B cell (primary cell): ENCODE results near the gene GABRG3. TPM values are rescaled to one million over a fixed set of nuclear protein-coding genes. Genes with fewer than 3 reads are reported as not detected.

Experiments used
- ATAC-seq: fragments of 200-7000 bp; cut with Tn5 transposase; one replicate; pipeline ENCODE4 v1.10.0; 2021; ENCODE audit warnings: low read depth, mild to moderate bottlenecking, moderate number of reproducible peaks, moderate library complexity
- CTCF ChIA-PET: fragments of 350-600 bp; sonication (Branson Sonifier 250); formaldehyde crosslinking; loops from one replicate; lab custom pipeline; 2021; ENCODE audit warnings: antibody characterized with exemption, inconsistent platforms; lab: Charles Lee
- POLR2A ChIA-PET: fragments of 350-600 bp; sonication (Branson Sonifier 250); formaldehyde crosslinking; loops from one replicate; lab custom pipeline; 2021; ENCODE audit warnings: antibody characterized with exemption; lab: Charles Lee
- DNase-seq: peaks from one replicate; pipeline ENCODE4 v3.0.0; 2013
- H2AFZ ChIP-seq: 2 replicates; pipeline ENCODE4 v1.6.1; 2012; ENCODE audit warnings: mild to moderate bottlenecking, low read depth, low read length; ENCODE audit not compliant: insufficient read depth, poor library complexity, severe bottlenecking
- H3K27ac ChIP-seq, 2 donors: 1 replicate in 1 of 2; 2 replicates in 1 of 2; pipeline ENCODE4 v1.5.1; 2012 to 2013; ENCODE audit warnings: low read length in 2 of 2, mild to moderate bottlenecking in 2 of 2, moderate library complexity in 1 of 2
- H3K27me3 ChIP-seq, 4 experiments: fragments of 200-600 bp in 1 of 4; sonication (generic) in 1 of 4; replicated peaks in 1 of 4; 1 replicate in 2 of 4; 2 replicates in 2 of 4; pipeline versions ENCODE4 v1.6.1 to v1.7.0; 2013 to 2016; ENCODE audit warnings: low read length in 3 of 4, mild to moderate bottlenecking in 2 of 4, mixed read lengths in 1 of 4, moderate library complexity in 1 of 4; ENCODE audit not compliant: insufficient read depth in 4 of 4, control insufficient read depth in 3 of 4; ENCODE audit errors: control extremely low read depth in 1 of 4
- H3K36me3 ChIP-seq, 2 experiments: replicated peaks in 1 of 2; 1 replicate in 1 of 2; 2 replicates in 1 of 2; pipeline versions ENCODE4 v1.6.1 to v1.7.1; 2013; ENCODE audit warnings: low read length in 1 of 2; ENCODE audit not compliant: insufficient read depth in 2 of 2, control insufficient read depth in 1 of 2; ENCODE audit errors: control extremely low read depth in 1 of 2, extremely low read depth in 1 of 2
- H3K4me1 ChIP-seq, 2 donors: fragments of 200-600 bp in 1 of 2; sonication (generic) in 1 of 2; 1 replicate in 1 of 2; 2 replicates in 1 of 2; pipeline versions ENCODE4 v1.5.1 to v1.6.1; 2013 to 2017; ENCODE audit warnings: low read length in 2 of 2; ENCODE audit not compliant: control insufficient read depth in 2 of 2, insufficient read depth in 2 of 2
- H3K4me2 ChIP-seq: replicated peaks from 2 replicates; pipeline ENCODE3; 2012; ENCODE audit warnings: mild to moderate bottlenecking, low read depth, low read length; ENCODE audit not compliant: poor library complexity, severe bottlenecking
- H3K4me3 ChIP-seq, 5 experiments: fragments of 200-600 bp in 1 of 5; sonication (generic) in 1 of 5; 1 replicate in 3 of 5; 2 replicates in 2 of 5; pipeline versions ENCODE4 v1.5.1 to v1.7.0; 2011 to 2016; ENCODE audit warnings: low read length in 4 of 5, mild to moderate bottlenecking in 4 of 5, low read depth in 2 of 5, control low read depth in 1 of 5, moderate library complexity in 1 of 5; ENCODE audit not compliant: insufficient read depth in 1 of 5; ENCODE audit errors: control extremely low read depth in 1 of 5, extremely low read depth in 1 of 5
- H3K79me2 ChIP-seq: fragments of 200-600 bp; sonication (generic); one replicate; pipeline ENCODE4 v1.6.0; 2016; ENCODE audit warnings: low read length; ENCODE audit not compliant: control insufficient read depth, insufficient read depth
- H3K9ac ChIP-seq: fragments of 200-600 bp; sonication (generic); 2 replicates; pipeline ENCODE4 v1.6.1; 2017; ENCODE audit warnings: mild to moderate bottlenecking, low read length, moderate library complexity
- H3K9me3 ChIP-seq, 3 donors: one replicate each; pipeline versions ENCODE4 v1.6.1 to v1.7.1; 2013; ENCODE audit warnings: low read length in 2 of 3; ENCODE audit not compliant: control insufficient read depth in 2 of 3, insufficient read depth in 1 of 3; ENCODE audit errors: control extremely low read depth in 1 of 3
- H4K20me1 ChIP-seq: 2 replicates; pipeline ENCODE4 v1.6.0; 2012; ENCODE audit warnings: mild to moderate bottlenecking, low read length; ENCODE audit not compliant: insufficient read depth, control insufficient read depth, poor library complexity, severe bottlenecking
- H3K27ac Mint-ChIP-seq: one replicate; pipeline ENCODE4 v1.8.0; 2021; ENCODE audit warnings: mixed read lengths
- H3K27me3 Mint-ChIP-seq: one replicate; pipeline ENCODE4 v1.8.0; 2021; ENCODE audit warnings: mixed read lengths
- H3K4me1 Mint-ChIP-seq: one replicate; pipeline ENCODE4 v1.8.0; 2021; ENCODE audit warnings: mixed read lengths
- H3K4me3 Mint-ChIP-seq: one replicate; pipeline ENCODE4 v1.8.0; 2021; ENCODE audit warnings: mixed read lengths
- H3K9me3 Mint-ChIP-seq: one replicate; pipeline ENCODE4 v1.8.0; 2022; ENCODE audit warnings: mixed read lengths; ENCODE audit not compliant: insufficient read depth
- CTCF ChIP-seq: fragments of 200-600 bp; IDR thresholded peaks from one replicate; pipeline ENCODE4 v1.8.0; 2022; ENCODE audit warnings: antibody characterized with exemption, mild to moderate bottlenecking
- EZH2 ChIP-seq: IDR thresholded peaks from 2 replicates; pipeline ENCODE4 v1.6.1; 2012; ENCODE audit warnings: borderline replicate concordance, low read depth, mild to moderate bottlenecking, moderate library complexity, low read length; ENCODE audit not compliant: insufficient read depth, poor library complexity, severe bottlenecking
- WGBS: methylation state at CpG from one replicate; pipeline ENCODE4 v1.1.5; 2013; ENCODE audit warnings: missing lambda C conversion rate; ENCODE audit not compliant: insufficient coverage; 5-methylcytosine and 5-hydroxymethylcytosine counted together
- intact Hi-C: fragments of 100-400 bp; cut with micrococcal nuclease; formaldehyde crosslinking; loops from one replicate; pipeline ENCODE4 v1.10.0; 2022
- polyA plus RNA-seq: library from polyadenylated mRNA; depleted of rRNA; stranded (reverse); fragments of >200 nt; gene quantifications from 2 replicates; pipeline ENCODE4 v1.2.3, GENCODE V29; 2012
- total RNA-seq, 2 donors: library from RNA; stranded (reverse); fragments of 120-200 nt in 1 of 2; gene quantifications; 1 replicate in 1 of 2; 2 replicates in 1 of 2; pipeline versions ENCODE4 v1.2.3 to v1.2.4, GENCODE V29; 2013 to 2022

GABRG3 gene
- total and polyA plus RNA-seq, 2 donors (not counting 1 experiment from before 2014, with no cell fraction given): not detected

- CTCF ChIA-PET: no interaction called here
- H3K4me1 ChIP-seq: no peaks in the 10 kb centered on the region
- no peak for DNase-seq
- no peaks in the 10 kb centered on the region for H3K36me3 ChIP-seq
- no peak overlapping the region for H3K4me3 Mint-ChIP-seq
- no peak for ATAC-seq
- no peaks in the 10 kb centered on the region for H3K27me3 ChIP-seq
- H3K27me3 Mint-ChIP-seq: no peaks in the 10 kb centered on the region
- H2AFZ ChIP-seq: no peak overlapping the region
- H3K4me2 ChIP-seq: no peak overlapping the region
- WGBS: 87% methylated on average over 13 of the region's 13 CpGs
- no peaks in the 10 kb centered on the region for H3K4me1 Mint-ChIP-seq
- H3K9ac ChIP-seq: no peak overlapping the region
- H3K27ac Mint-ChIP-seq: no peak overlapping the region
- H4K20me1 ChIP-seq: no peaks in the 10 kb centered on the region
- H3K79me2 ChIP-seq: no peaks in the 10 kb centered on the region
- H3K9me3 Mint-ChIP-seq: no peaks in the 10 kb centered on the region
- intact Hi-C loops: no loop called here
- no peak for TF ChIP-seq EZH2
- no peak for TF ChIP-seq CTCF
- POLR2A ChIA-PET: no interaction called here
- peaks cover 0 to 16% (median 0%) of the 10 kb centered on the region in 3 donors for H3K9me3 ChIP-seq
- H3K4me3 ChIP-seq: no peak overlapping the region
- no peak overlapping the region for H3K27ac ChIP-seq
Observed at GRCh38 chr15:27328608-27329007, 357.6 kb downstream of the GABRG3 start.

- Histone ChIP-seq H2AFZ (no peak overlapping the region), H3K79me2 (no peaks in the 10 kb centered on the region), H4K20me1 (no peaks in the 10 kb centered on the region), H3K27me3 (no peaks in the 10 kb centered on the region), H3K4me3 (no peak overlapping the region), H3K4me1 (no peaks in the 10 kb centered on the region), H3K4me2 (no peak overlapping the region), H3K27ac (no peak overlapping the region), H3K9ac (no peak overlapping the region), H3K36me3 (no peaks in the 10 kb centered on the region), H3K9me3 (peaks cover 0 to 9% (median 0%) of the 10 kb centered on the region in 3 donors)
- ATAC-seq: no peak
- POLR2A ChIA-PET: no interaction called here
- no peak for DNase-seq
- Mint-ChIP-seq H3K4me1 (no peaks in the 10 kb centered on the region), H3K9me3 (peaks cover under 1% of the 10 kb centered on the region), H3K27ac (no peak overlapping the region), H3K4me3 (no peak overlapping the region), H3K27me3 (no peaks in the 10 kb centered on the region)
- intact Hi-C loops: no loop called here
- no CpG with 5 or more reads among the region's 5 CpGs for WGBS
- no peak for TF ChIP-seq CTCF
- no peak for TF ChIP-seq EZH2
- CTCF ChIA-PET: no interaction called here
Observed at GRCh38 chr15:27330326-27330725, 359.3 kb downstream of the GABRG3 start.
